Ovary (tissue), 3 donors: ENCODE data around the gene NUDCD3.

Experiments
- POLR2A ChIP-seq: fragments of 450-650 bp; IDR thresholded peaks from one replicate; pipeline ENCODE4 v1.6.1; 2017; ENCODE audit warnings: antibody characterized with exemption, mild to moderate bottlenecking, moderate library complexity
- TF ChIP-seq, protein P1 (sequence below), 3 donors: fragments of 450-650 bp in 2 of 3; fragments of 200-600 bp in 1 of 3; IDR thresholded peaks; one replicate each; pipeline versions ENCODE4 v1.5.1 to v1.8.0; 2016 to 2022; ENCODE audit warnings: antibody characterized with exemption in 3 of 3, mild to moderate bottlenecking in 1 of 3
- donor health status: DM: no; HTN: no; CAD: no.

DNA sequence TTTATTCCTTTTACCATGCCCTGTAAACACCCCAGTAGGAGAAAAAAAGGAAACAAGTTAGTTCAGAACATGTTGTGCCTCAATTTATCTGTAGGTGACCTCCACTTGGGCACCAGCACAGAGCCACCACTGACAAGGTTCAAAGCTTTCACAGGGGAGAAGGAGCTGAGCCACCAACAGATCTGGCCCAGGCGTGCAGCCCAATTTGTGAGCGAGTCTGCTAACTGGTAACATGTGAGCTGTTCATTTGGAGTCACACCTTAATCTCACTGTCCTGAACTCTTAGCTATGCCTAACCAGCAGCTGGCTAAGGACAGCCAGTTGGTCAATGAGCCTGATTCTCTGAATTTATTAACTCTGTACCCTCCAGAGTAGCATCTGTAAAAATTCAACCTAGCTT is 86.7 kb downstream of the NUDCD3 start:
- TF ChIP-seq, protein P1, sequence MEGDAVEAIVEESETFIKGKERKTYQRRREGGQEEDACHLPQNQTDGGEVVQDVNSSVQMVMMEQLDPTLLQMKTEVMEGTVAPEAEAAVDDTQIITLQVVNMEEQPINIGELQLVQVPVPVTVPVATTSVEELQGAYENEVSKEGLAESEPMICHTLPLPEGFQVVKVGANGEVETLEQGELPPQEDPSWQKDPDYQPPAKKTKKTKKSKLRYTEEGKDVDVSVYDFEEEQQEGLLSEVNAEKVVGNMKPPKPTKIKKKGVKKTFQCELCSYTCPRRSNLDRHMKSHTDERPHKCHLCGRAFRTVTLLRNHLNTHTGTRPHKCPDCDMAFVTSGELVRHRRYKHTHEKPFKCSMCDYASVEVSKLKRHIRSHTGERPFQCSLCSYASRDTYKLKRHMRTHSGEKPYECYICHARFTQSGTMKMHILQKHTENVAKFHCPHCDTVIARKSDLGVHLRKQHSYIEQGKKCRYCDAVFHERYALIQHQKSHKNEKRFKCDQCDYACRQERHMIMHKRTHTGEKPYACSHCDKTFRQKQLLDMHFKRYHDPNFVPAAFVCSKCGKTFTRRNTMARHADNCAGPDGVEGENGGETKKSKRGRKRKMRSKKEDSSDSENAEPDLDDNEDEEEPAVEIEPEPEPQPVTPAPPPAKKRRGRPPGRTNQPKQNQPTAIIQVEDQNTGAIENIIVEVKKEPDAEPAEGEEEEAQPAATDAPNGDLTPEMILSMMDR (IDR thresholded peaks at IDR 0.05), result no peak
- TF ChIP-seq POLR2A, result no peak
